GM23338 (cell line): ENCODE results near the gene RAB31. TPM values are rescaled to one million over a fixed set of nuclear protein-coding genes. Genes with fewer than 3 reads are reported as not detected.

Experiments used
- ATAC-seq: fragments of 200-7000 bp; cut with Tn5 transposase; 3 replicates; pipeline ENCODE4 v1.9.1; 2020
- DNase-seq: peaks from one replicate; pipeline ENCODE4 v3.0.0-alpha.2; 2015; ENCODE audit warnings: low spot score
- H2AFZ ChIP-seq: fragments of 200-600 bp; sonication (generic); 2 replicates; pipeline ENCODE4 v1.8.0; 2016; ENCODE audit warnings: antibody characterized with exemption, mild to moderate bottlenecking, moderate library complexity
- H3F3A ChIP-seq: fragments of 200-600 bp; sonication (generic); replicated peaks from 2 replicates; pipeline ENCODE4 v1.8.0; 2017; ENCODE audit warnings: antibody characterized with exemption, mixed run types, low read depth
- H3K27ac ChIP-seq: fragments of 200-600 bp; sonication (generic); 2 replicates; pipeline ENCODE4 v1.6.1; 2016; ENCODE audit warnings: low read depth
- H3K27me3 ChIP-seq: fragments of 200-600 bp; sonication (generic); 2 replicates; pipeline ENCODE4 v1.8.0; 2016; ENCODE audit warnings: mild to moderate bottlenecking, mixed run types, moderate library complexity; ENCODE audit not compliant: insufficient read depth
- H3K36me3 ChIP-seq: fragments of 200-600 bp; sonication (generic); 2 replicates; pipeline ENCODE4 v1.8.0; 2016; ENCODE audit warnings: mild to moderate bottlenecking; ENCODE audit not compliant: insufficient read depth
- H3K4me1 ChIP-seq: fragments of 200-600 bp; sonication (generic); 2 replicates; pipeline ENCODE4 v1.8.0; 2016; ENCODE audit warnings: mild to moderate bottlenecking, moderate library complexity; ENCODE audit not compliant: insufficient read depth
- H3K4me2 ChIP-seq: fragments of 200-600 bp; sonication (generic); 2 replicates; pipeline ENCODE4 v1.7.1; 2017; ENCODE audit warnings: mixed run types
- H3K4me3 ChIP-seq: fragments of 200-600 bp; sonication (generic); 2 replicates; pipeline ENCODE4 v1.6.1; 2016; ENCODE audit warnings: mixed run types
- H3K79me2 ChIP-seq: fragments of 200-600 bp; sonication (generic); replicated peaks from 2 replicates; pipeline ENCODE4 v1.8.0; 2017; ENCODE audit warnings: mild to moderate bottlenecking; ENCODE audit not compliant: insufficient read depth
- H3K9me2 ChIP-seq: fragments of 200-600 bp; sonication (generic); 2 replicates; pipeline ENCODE4 v1.8.0; 2017; ENCODE audit not compliant: insufficient read depth
- H4K20me1 ChIP-seq: fragments of 200-600 bp; sonication (generic); replicated peaks from 2 replicates; pipeline ENCODE4 v1.8.0; 2017; ENCODE audit warnings: mild to moderate bottlenecking; ENCODE audit not compliant: insufficient read depth
- H3K27ac Mint-ChIP-seq: 2 replicates; pipeline ENCODE4 v1.8.0; 2020; ENCODE audit warnings: inconsistent platforms, mild to moderate bottlenecking, moderate library complexity, mixed read lengths
- H3K27me3 Mint-ChIP-seq: 3 replicates; pipeline ENCODE4 v1.8.0; 2022; ENCODE audit warnings: low read depth, mild to moderate bottlenecking, moderate library complexity, mixed read lengths, inconsistent platforms; ENCODE audit not compliant: insufficient read depth, poor library complexity
- H3K36me3 Mint-ChIP-seq: 3 replicates; pipeline ENCODE4 v1.8.0; 2021; ENCODE audit warnings: low read depth, mild to moderate bottlenecking, inconsistent platforms, moderate library complexity, mixed read lengths
- H3K4me1 Mint-ChIP-seq: 3 replicates; pipeline ENCODE4 v1.8.0; 2020; ENCODE audit warnings: mild to moderate bottlenecking, inconsistent platforms, mixed read lengths
- H3K4me3 Mint-ChIP-seq: 3 replicates; pipeline ENCODE4 v1.8.0; 2021; ENCODE audit warnings: moderate library complexity, mild to moderate bottlenecking, inconsistent platforms, mixed read lengths
- H3K9me3 Mint-ChIP-seq: 3 replicates; pipeline ENCODE4 v1.8.0; 2020; ENCODE audit warnings: moderate library complexity, mild to moderate bottlenecking, inconsistent platforms, mixed read lengths
- CREB1 ChIP-seq: fragments of 250-450 bp; sonication (Bioruptor Pico); IDR thresholded peaks from 2 replicates; pipeline ENCODE4 v1.5.0; 2020; ENCODE audit warnings: low read depth, mild to moderate bottlenecking, moderate library complexity
- EZH2 ChIP-seq: fragments of 200-600 bp; sonication (generic); IDR thresholded peaks from one replicate; pipeline ENCODE4 v1.8.0; 2017; ENCODE audit warnings: antibody characterized with exemption, mild to moderate bottlenecking, low read depth; ENCODE audit not compliant: unreplicated experiment
- EZH2phosphoT487 ChIP-seq: fragments of 200-600 bp; sonication (generic); IDR thresholded peaks from one replicate; pipeline ENCODE4 v1.8.1; 2018; ENCODE audit warnings: antibody characterized with exemption; ENCODE audit not compliant: unreplicated experiment
- JUNB ChIP-seq: IDR thresholded peaks from one replicate; pipeline ENCODE4 v1.6.1; 2016; ENCODE audit warnings: antibody characterized with exemption; ENCODE audit not compliant: unreplicated experiment
- NANOG ChIP-seq: IDR thresholded peaks from 2 replicates; pipeline ENCODE4 v1.6.1; 2016; ENCODE audit warnings: antibody characterized with exemption, borderline replicate concordance
- POLR2AphosphoS5 ChIP-seq: IDR thresholded peaks from 2 replicates; pipeline ENCODE4 v1.6.1; 2016; ENCODE audit warnings: antibody characterized with exemption, low read depth
- ZNF114 ChIP-seq: fragments of 250-450 bp; sonication (Bioruptor Pico); IDR thresholded peaks from 2 replicates; pipeline ENCODE4 v1.5.0; 2020; ENCODE audit warnings: mild to moderate bottlenecking, moderate library complexity
- ZNF331 ChIP-seq: fragments of 250-450 bp; sonication (Bioruptor Pico); IDR thresholded peaks from 2 replicates; pipeline ENCODE4 v1.5.0; 2020; ENCODE audit warnings: low read depth, mild to moderate bottlenecking, moderate library complexity
- polyA plus RNA-seq: library from polyadenylated mRNA; unstranded; fragments of >200 nt; fragmentation: Nextera tagmentation; extraction: Ambion mirVana; gene quantifications from 2 replicates; pipeline ENCODE4 v1.2.1, GENCODE V29; 2016
- total RNA-seq: library from RNA; depleted of rRNA; stranded (reverse); fragments of >200 nt; shearing (Covaris generic); gene quantifications from 2 replicates; pipeline ENCODE4 v1.2.3, GENCODE V29; 2014
- TF ChIP-seq, protein P1 (sequence below): IDR thresholded peaks from 2 replicates; pipeline ENCODE4 v1.6.1; 2016; ENCODE audit warnings: antibody characterized with exemption
- TF ChIP-seq, protein P2 (sequence below), 2 experiments: fragments of 200-600 bp in 1 of 2; sonication (generic) in 1 of 2; conservative IDR thresholded peaks; 2 replicates each; pipeline versions ENCODE4 v1.5.1 to v1.6.1; 2016 to 2017; ENCODE audit warnings: antibody characterized with exemption in 2 of 2, low read depth in 2 of 2, mild to moderate bottlenecking in 2 of 2, moderate library complexity in 1 of 2
- TF ChIP-seq, protein P3 (sequence below): fragments of 250-450 bp; sonication (Bioruptor Pico); IDR thresholded peaks from 2 replicates; pipeline ENCODE4 v1.5.0; 2020; ENCODE audit warnings: mild to moderate bottlenecking, moderate library complexity
- TF ChIP-seq, protein P4 (sequence below): IDR thresholded peaks from one replicate; pipeline ENCODE4 v1.6.1; 2018; ENCODE audit warnings: antibody characterized with exemption; ENCODE audit not compliant: unreplicated experiment

RAB31 gene
- total and polyA plus RNA-seq, 2 experiments from 2014 or later = 33.8 to 46.1 TPM

DNA sequence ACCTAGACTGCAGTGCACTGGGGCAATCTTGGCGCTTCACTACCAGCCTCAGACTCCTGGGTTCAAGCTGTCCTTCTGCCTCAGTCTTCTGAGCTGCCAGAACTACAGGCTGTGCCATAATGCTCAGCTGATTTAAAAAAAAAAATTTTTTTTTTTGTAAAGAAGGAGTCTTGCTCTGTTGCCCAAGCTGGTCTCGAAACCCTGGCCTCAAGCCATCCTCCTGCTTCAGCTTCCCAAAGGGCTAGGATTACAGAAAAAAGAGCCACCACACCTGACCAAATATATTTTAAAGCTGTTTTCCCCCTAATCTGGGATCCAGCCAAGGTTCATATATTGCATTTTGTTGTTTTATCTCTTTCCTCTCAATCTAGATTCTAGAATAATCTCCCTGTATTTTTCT, 82.2 kb downstream of the RAB31 start (continued):
- TF ChIP-seq, protein P1, sequence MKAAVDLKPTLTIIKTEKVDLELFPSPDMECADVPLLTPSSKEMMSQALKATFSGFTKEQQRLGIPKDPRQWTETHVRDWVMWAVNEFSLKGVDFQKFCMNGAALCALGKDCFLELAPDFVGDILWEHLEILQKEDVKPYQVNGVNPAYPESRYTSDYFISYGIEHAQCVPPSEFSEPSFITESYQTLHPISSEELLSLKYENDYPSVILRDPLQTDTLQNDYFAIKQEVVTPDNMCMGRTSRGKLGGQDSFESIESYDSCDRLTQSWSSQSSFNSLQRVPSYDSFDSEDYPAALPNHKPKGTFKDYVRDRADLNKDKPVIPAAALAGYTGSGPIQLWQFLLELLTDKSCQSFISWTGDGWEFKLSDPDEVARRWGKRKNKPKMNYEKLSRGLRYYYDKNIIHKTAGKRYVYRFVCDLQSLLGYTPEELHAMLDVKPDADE = no peak
- no peak for TF ChIP-seq JUNB

DNA sequence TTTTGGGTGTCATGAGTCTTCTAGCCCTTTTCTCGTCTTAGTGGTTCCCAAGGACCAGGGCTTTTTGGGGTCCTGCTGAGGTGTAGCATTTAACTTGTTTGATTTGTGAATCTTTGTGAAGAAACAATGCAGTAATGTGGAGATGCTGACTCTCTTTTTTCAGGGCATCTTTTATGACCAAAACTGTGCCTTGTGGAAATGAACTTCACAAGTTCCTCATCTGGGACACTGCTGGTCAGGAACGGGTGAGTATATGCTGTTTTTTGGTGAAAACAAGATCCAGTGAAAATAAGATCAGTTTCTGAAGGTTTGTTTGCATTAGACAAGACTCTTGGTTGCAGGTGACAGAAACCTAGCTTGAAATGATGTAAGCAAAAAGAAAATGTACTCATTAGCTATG, 83.9 kb downstream of the RAB31 start:
- ATAC-seq (no peak), DNase-seq (no peak)
- H3K27ac Mint-ChIP-seq = no peak overlapping the region
- Histone ChIP-seq H3K27ac (no peak overlapping the region), H3K27me3 (no peaks in the 10 kb centered on the region), H3K9me2 (peaks cover 5% of the 10 kb centered on the region), H3K36me3 (no peaks in the 10 kb centered on the region), H2AFZ (no peak overlapping the region), H3K4me2 (no peak overlapping the region), H3K4me3 (no peak overlapping the region), H3K4me1 (no peaks in the 10 kb centered on the region), H3F3A (no peaks in the 10 kb centered on the region), H3K79me2 (no peaks in the 10 kb centered on the region), H4K20me1 (no peaks in the 10 kb centered on the region)
- H3K36me3 Mint-ChIP-seq = peaks cover 6% of the 10 kb centered on the region; the same call in 2 of the 3 replicates
- peaks cover 2% of the 10 kb centered on the region; the same call in 2 of the 3 replicates for H3K9me3 Mint-ChIP-seq
- H3K4me3 Mint-ChIP-seq = no peak overlapping the region
- H3K4me1 Mint-ChIP-seq = peaks cover 2% of the 10 kb centered on the region; the same call in 2 of the 3 replicates
- H3K27me3 Mint-ChIP-seq = peaks cover 8% of the 10 kb centered on the region
- TF ChIP-seq, protein P2, sequence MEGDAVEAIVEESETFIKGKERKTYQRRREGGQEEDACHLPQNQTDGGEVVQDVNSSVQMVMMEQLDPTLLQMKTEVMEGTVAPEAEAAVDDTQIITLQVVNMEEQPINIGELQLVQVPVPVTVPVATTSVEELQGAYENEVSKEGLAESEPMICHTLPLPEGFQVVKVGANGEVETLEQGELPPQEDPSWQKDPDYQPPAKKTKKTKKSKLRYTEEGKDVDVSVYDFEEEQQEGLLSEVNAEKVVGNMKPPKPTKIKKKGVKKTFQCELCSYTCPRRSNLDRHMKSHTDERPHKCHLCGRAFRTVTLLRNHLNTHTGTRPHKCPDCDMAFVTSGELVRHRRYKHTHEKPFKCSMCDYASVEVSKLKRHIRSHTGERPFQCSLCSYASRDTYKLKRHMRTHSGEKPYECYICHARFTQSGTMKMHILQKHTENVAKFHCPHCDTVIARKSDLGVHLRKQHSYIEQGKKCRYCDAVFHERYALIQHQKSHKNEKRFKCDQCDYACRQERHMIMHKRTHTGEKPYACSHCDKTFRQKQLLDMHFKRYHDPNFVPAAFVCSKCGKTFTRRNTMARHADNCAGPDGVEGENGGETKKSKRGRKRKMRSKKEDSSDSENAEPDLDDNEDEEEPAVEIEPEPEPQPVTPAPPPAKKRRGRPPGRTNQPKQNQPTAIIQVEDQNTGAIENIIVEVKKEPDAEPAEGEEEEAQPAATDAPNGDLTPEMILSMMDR (conservative IDR thresholded peaks at IDR 0.05; ENCODE audit: low read depth in 2 of 2) = no peak
- no peak for TF ChIP-seq EZH2phosphoT487
- TF ChIP-seq, protein P3, sequence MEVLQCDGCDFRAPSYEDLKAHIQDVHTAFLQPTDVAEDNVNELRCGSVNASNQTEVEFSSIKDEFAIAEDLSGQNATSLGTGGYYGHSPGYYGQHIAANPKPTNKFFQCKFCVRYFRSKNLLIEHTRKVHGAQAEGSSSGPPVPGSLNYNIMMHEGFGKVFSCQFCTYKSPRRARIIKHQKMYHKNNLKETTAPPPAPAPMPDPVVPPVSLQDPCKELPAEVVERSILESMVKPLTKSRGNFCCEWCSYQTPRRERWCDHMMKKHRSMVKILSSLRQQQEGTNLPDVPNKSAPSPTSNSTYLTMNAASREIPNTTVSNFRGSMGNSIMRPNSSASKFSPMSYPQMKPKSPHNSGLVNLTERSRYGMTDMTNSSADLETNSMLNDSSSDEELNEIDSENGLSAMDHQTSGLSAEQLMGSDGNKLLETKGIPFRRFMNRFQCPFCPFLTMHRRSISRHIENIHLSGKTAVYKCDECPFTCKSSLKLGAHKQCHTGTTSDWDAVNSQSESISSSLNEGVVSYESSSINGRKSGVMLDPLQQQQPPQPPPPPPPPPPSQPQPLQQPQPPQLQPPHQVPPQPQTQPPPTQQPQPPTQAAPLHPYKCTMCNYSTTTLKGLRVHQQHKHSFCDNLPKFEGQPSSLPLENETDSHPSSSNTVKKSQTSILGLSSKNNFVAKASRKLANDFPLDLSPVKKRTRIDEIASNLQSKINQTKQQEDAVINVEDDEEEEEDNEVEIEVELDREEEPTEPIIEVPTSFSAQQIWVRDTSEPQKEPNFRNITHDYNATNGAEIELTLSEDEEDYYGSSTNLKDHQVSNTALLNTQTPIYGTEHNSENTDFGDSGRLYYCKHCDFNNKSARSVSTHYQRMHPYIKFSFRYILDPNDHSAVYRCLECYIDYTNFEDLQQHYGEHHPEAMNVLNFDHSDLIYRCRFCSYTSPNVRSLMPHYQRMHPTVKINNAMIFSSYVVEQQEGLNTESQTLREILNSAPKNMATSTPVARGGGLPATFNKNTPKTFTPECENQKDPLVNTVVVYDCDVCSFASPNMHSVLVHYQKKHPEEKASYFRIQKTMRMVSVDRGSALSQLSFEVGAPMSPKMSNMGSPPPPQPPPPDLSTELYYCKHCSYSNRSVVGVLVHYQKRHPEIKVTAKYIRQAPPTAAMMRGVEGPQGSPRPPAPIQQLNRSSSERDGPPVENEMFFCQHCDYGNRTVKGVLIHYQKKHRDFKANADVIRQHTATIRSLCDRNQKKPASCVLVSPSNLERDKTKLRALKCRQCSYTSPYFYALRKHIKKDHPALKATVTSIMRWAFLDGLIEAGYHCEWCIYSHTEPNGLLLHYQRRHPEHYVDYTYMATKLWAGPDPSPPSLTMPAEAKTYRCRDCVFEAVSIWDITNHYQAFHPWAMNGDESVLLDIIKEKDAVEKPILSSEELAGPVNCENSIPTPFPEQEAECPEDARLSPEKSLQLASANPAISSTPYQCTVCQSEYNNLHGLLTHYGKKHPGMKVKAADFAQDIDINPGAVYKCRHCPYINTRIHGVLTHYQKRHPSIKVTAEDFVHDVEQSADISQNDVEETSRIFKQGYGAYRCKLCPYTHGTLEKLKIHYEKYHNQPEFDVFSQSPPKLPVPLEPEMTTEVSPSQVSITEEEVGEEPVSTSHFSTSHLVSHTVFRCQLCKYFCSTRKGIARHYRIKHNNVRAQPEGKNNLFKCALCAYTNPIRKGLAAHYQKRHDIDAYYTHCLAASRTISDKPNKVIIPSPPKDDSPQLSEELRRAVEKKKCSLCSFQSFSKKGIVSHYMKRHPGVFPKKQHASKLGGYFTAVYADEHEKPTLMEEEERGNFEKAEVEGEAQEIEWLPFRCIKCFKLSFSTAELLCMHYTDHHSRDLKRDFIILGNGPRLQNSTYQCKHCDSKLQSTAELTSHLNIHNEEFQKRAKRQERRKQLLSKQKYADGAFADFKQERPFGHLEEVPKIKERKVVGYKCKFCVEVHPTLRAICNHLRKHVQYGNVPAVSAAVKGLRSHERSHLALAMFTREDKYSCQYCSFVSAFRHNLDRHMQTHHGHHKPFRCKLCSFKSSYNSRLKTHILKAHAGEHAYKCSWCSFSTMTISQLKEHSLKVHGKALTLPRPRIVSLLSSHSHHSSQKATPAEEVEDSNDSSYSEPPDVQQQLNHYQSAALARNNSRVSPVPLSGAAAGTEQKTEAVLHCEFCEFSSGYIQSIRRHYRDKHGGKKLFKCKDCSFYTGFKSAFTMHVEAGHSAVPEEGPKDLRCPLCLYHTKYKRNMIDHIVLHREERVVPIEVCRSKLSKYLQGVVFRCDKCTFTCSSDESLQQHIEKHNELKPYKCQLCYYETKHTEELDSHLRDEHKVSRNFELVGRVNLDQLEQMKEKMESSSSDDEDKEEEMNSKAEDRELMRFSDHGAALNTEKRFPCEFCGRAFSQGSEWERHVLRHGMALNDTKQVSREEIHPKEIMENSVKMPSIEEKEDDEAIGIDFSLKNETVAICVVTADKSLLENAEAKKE = no peak
- no peak for TF ChIP-seq ZNF331
- TF ChIP-seq, protein P1 = no peak
- TF ChIP-seq ZNF114 (CRISPR knock-in tag) = no peak
- no peak for TF ChIP-seq POLR2AphosphoS5
- no peak for TF ChIP-seq CREB1 (CRISPR knock-in tag)
- no peak for TF ChIP-seq EZH2
- TF ChIP-seq, protein P4, sequence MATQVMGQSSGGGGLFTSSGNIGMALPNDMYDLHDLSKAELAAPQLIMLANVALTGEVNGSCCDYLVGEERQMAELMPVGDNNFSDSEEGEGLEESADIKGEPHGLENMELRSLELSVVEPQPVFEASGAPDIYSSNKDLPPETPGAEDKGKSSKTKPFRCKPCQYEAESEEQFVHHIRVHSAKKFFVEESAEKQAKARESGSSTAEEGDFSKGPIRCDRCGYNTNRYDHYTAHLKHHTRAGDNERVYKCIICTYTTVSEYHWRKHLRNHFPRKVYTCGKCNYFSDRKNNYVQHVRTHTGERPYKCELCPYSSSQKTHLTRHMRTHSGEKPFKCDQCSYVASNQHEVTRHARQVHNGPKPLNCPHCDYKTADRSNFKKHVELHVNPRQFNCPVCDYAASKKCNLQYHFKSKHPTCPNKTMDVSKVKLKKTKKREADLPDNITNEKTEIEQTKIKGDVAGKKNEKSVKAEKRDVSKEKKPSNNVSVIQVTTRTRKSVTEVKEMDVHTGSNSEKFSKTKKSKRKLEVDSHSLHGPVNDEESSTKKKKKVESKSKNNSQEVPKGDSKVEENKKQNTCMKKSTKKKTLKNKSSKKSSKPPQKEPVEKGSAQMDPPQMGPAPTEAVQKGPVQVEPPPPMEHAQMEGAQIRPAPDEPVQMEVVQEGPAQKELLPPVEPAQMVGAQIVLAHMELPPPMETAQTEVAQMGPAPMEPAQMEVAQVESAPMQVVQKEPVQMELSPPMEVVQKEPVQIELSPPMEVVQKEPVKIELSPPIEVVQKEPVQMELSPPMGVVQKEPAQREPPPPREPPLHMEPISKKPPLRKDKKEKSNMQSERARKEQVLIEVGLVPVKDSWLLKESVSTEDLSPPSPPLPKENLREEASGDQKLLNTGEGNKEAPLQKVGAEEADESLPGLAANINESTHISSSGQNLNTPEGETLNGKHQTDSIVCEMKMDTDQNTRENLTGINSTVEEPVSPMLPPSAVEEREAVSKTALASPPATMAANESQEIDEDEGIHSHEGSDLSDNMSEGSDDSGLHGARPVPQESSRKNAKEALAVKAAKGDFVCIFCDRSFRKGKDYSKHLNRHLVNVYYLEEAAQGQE = no peak
- TF ChIP-seq NANOG = no peak
